ENCODE results near the gene SLC25A21. TPM values are rescaled to one million over a fixed set of nuclear protein-coding genes. Genes with fewer than 3 reads are reported as not detected.

SLC25A21 gene
- total RNA-seq, 1 donor, result 1.3 TPM

DNA sequence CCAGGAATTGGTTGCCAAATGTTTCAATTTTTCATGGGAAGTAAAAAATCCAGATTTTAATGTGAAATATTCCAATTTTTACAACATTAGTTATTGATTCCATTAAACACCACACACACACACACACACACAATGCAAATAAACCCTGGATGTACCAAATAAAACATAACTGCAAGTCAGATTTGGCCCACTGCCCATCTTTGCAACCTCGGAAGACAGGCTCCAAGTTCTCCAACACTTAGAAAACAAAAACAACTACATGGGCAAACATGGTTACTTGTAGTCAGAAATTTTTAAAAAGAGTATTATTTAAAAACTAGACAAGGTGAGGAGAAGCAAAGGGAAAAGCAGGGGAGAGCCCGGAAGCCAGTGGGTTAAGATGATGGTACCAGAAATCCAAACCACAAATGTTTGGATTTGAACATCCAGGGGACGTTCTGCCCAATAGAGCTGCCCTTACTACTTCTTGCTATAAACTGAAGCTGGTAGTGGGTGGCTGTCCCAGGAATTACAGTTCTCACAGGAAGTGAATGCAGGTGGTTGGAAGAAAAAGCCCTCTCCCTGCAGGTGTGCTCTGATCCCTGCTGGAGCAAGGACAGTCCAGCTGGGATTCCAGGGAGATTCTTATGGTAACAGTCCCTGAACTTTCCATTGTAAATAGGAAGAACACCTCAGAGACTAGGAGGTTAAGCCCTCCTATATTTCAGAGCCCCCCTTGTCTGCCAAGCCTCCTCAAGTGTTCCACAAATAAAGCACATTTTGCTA lies 111.7 kb downstream of the SLC25A21 start:
- DNase-seq (ENCODE audit: low read depth), result no peak
- H3K4me3 ChIP-seq (ENCODE audit: low read depth, low read length), result no peak overlapping the region
- TF ChIP-seq, protein P1, sequence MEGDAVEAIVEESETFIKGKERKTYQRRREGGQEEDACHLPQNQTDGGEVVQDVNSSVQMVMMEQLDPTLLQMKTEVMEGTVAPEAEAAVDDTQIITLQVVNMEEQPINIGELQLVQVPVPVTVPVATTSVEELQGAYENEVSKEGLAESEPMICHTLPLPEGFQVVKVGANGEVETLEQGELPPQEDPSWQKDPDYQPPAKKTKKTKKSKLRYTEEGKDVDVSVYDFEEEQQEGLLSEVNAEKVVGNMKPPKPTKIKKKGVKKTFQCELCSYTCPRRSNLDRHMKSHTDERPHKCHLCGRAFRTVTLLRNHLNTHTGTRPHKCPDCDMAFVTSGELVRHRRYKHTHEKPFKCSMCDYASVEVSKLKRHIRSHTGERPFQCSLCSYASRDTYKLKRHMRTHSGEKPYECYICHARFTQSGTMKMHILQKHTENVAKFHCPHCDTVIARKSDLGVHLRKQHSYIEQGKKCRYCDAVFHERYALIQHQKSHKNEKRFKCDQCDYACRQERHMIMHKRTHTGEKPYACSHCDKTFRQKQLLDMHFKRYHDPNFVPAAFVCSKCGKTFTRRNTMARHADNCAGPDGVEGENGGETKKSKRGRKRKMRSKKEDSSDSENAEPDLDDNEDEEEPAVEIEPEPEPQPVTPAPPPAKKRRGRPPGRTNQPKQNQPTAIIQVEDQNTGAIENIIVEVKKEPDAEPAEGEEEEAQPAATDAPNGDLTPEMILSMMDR (IDR thresholded peaks at IDR 0.05; ENCODE audit: insufficient read depth, low read depth, low read length), result no peak

DNA sequence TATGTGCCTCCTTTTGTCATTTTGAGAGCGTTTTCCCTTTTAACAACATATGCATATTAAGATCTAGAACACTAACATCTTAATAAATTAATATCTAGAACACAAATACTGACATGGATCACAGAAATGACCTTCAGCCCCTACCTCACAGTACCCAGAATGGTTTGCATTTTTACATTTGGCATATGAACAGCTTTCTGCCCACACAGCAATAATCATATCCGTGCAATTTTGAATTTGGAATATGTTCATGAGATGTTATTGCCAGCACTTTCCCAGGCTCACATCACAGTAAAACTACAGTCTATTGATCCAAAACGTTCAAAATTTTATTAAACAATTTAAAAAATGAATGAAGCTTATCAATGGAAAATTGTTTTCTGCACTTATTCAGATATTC lies 114.6 kb downstream of the SLC25A21 start:
- TF ChIP-seq, protein P1 (IDR thresholded peaks at IDR 0.05; ENCODE audit: insufficient read depth, low read depth, low read length), result no peak
- DNase-seq (ENCODE audit: low read depth), result no peak
- H3K4me3 ChIP-seq (ENCODE audit: low read depth, low read length), result no peak overlapping the region

DNA sequence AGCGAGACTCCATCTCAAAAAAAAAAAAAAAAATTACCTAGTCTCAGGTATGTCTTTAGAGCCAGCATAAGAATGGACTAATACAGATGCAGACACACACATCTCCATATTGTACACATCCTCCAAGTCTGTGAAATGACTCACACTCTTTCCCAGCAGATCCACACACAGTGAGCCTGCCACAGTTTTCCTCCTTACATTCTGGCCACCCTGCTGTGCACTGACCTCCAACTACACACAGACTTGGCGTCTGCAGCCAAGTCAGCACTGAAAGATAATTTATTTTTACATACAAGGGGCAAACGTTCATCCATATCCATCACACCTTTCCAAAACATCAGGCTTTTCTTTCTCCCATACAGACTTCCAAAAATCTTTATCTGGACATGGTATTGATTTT lies 115.9 kb downstream of the SLC25A21 start:
- no peak overlapping the region for H3K4me3 ChIP-seq (ENCODE audit: low read depth, low read length)
- TF ChIP-seq, protein P1 (IDR thresholded peaks at IDR 0.05; ENCODE audit: insufficient read depth, low read depth, low read length), result no peak
- no peak for DNase-seq (ENCODE audit: low read depth)

DNA sequence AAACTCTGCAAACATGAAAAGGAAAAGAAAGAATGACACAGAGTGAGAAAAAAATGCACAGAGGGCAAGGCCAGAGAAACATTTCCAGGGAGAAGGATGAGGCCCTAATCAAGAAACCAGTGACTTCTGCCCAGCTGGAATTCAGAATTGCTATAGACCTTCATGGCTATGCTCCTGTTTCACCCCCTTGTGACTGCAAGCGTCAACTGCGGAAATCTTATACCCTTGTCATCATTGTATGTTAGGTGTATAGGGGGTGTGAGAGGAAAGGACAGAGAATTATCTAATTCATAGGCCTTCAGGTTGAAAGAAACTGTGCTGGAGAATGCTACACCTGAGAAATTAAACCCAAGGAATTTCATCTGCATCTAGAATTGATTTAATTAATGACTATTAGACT lies 117.5 kb downstream of the SLC25A21 start:
- no peak overlapping the region for H3K4me3 ChIP-seq (ENCODE audit: low read depth, low read length)
- TF ChIP-seq, protein P1 (IDR thresholded peaks at IDR 0.05; ENCODE audit: insufficient read depth, low read depth, low read length), result no peak
- no peak for DNase-seq (ENCODE audit: low read depth)

DNA sequence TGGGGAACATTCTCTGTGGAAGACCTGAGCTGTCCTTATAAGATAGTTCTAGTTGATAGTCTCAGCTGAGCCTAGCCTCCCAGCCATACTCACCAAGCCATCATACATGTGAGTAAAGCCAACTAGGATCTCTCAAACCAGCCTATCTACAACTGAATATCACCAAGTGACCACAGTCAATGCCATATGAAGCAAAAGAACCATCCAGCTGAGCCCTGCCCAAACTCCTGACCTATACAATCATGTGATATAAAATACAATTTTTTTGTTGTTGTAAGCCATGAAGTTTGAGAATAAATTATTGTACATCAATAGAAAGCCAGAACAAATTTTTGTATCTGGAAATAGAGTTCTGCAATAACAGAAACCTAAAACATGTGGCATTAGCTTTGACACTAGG lies 118.3 kb downstream of the SLC25A21 start:
- TF ChIP-seq, protein P1 (IDR thresholded peaks at IDR 0.05; ENCODE audit: insufficient read depth, low read depth, low read length), result no peak
- DNase-seq (ENCODE audit: low read depth), result no peak
- H3K4me3 ChIP-seq (ENCODE audit: low read depth, low read length), result no peak overlapping the region

DNA sequence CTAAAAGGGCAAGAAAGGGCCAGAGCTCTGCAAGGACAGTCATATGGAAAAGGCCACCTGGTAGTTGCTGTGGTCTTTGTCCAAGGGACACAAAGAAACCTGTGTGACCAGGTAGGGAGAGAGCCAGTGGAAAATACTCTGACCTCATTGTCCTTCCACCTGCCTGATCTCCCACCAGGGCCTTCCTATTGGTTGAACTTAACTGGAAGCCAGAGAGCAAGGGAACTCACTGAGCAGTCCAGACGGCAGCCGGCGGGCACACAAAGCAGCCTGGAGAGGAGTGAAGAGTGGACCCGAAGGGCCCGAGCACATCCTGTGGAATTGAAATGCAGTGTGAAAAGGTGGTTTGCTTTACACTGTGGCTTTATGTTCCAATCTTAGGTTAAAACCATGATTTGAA lies 120.7 kb downstream of the SLC25A21 start:
- TF ChIP-seq, protein P1 (IDR thresholded peaks at IDR 0.05; ENCODE audit: insufficient read depth, low read depth, low read length), result no peak
- H3K4me3 ChIP-seq (ENCODE audit: low read depth, low read length), result no peak overlapping the region
- no peak for DNase-seq (ENCODE audit: low read depth)

DNA sequence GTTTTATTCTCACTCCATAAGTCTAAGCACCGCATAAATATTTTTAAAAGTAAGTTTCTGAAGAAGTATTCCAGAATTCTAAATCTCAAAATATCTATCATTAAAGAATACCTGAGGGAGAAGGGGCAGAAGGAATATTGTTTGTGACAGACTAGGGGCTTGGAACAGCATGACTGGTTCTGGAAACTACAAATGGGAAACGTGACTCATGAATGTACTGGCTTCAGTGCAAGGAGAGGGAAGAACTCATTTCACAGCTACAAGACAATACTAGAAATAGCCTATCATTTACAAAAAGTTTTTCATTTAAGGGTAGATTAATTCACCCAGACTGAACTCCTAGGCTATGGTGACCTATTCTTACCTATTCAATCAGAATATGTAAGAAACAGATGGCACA lies 121.3 kb downstream of the SLC25A21 start:
- no peak for DNase-seq (ENCODE audit: low read depth)
- H3K4me3 ChIP-seq (ENCODE audit: low read depth, low read length), result no peak overlapping the region
- TF ChIP-seq, protein P1 (IDR thresholded peaks at IDR 0.05; ENCODE audit: insufficient read depth, low read depth, low read length), result no peak

All from fibroblast of villous mesenchyme (primary cell).